NCI-H128 (cell line): ENCODE results near the gene ZNF385B.
"Not testable (repeated sequence)": the region's sequence is repeated elsewhere in the genome, so short reads cannot be mapped to it uniquely, and the experiment has no call there.

ENCODE experiments used
- DNase-seq: peaks from one replicate; lab custom pipeline; 2025; ENCODE audit not compliant: unreplicated experiment; lab: John Stamatoyannopoulos, UW

The ZNF385B gene

GRCh38 chr2:179642462-179642861 lies 218.9 kb downstream of the ZNF385B start:
- no peak for DNase-seq

DNA sequence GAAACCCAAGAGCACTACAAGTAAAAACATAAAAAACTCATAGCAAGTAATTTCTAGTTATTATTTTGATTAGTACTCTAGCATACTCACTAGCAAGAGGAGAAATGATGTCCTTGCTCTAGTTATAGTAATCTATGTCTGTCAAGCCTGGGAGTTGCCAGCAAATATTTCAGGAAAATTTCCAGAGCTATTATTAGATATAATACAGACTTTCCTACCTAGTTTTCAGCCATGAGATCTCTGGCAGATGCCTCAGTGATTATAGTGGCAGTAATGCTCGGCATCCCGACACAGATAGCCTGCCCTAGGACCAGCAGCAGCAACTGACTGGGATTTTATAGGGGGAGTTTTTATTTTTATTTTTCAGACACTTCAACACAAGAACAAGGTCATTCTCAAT lies 224.4 kb downstream of the ZNF385B start:
- no peak for DNase-seq

DNA sequence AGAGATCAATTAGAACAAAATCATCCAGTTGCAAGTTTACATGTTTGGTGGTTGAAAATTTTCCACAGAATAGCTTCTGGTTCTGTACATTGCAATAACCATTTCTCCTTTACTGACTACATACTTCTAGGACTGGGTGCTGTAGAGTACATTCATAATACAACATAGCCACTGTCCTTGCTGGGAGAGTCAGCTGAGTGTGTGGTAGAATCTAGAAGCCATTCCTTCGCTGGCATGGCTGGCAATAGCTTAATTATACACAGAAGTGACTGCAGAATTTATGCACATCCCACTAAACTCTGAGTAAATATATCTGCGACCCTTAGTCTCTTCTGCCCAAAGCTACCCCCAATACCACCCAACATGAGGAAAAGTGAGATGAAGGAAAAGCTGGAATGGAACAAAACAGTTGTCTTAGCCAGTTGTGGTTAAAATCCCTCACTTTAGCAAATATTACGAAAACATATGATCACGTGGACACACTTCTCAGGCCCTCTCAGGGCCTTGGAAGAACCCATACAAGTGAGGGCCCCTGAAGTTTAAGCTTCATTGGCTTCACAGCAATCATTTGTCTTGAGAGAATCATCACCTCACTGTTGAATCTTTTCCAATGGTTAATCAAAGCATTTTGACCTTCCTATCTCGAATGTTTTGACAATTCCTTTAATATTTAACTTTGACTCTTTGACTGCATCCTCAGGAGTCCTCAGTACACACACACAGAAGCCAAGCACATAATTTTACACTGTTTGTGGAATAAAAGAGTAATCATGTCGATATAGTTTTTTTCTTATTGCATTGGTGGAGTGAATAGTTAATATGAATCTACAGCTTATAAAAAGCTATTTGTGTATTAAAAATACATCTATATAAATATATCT lies 225.1 kb downstream of the ZNF385B start:
- no peak for DNase-seq

- DNase-seq: not testable (repeated sequence)
Measured at GRCh38 chr2:179631769-179632385, 229.5 kb downstream of the ZNF385B start.

GRCh38 chr2:179629776-179630175 lies 231.6 kb downstream of the ZNF385B start:
- not testable (repeated sequence) for DNase-seq

GRCh38 chr2:179626261-179626660 lies 235.2 kb downstream of the ZNF385B start:
- no peak for DNase-seq

- DNase-seq: no peak
Measured at GRCh38 chr2:179622635-179623300, 238.6 kb downstream of the ZNF385B start.

DNA sequence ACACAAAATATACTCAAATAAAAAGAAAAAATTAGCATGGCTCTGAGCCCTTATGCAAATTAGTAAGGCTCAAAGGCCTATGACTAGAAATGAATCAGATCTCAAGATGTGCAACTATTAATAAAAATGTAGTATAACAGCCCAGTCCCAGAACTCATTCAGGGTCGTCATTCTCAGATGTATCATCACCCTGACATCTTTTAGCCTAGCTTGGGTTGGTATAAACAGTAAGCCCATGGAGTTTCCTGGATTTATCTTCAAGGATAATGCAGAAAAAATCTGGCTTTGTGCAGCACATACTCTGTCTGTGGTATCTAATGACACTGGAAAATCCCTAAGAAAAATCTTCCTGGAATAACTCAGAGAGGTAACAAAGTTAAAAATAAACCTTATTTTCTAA lies 239.3 kb downstream of the ZNF385B start:
- DNase-seq: no peak

GRCh38 chr2:179619947-179620467 lies 241.4 kb downstream of the ZNF385B start:
- DNase-seq: no peak

DNA sequence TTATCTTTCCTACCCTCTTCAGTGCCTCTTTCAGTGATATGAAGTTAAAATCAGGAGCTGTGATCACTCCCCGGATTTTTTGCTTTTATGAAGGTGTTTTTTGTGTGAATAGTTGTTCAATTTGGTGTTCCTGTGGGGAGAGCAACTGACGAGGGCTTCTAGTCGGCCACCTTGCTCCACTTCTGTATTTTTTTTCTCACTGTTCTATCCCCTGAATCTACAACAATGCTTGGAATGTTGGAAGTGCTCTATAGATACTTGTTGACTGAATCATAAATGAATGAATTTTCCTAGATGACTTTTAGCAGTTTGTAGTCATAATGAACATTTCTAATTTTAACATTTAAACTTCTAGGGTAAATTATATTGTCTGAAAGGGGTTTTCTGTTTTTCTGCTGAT lies 247.3 kb downstream of the ZNF385B start:
- DNase-seq: no peak

DNA sequence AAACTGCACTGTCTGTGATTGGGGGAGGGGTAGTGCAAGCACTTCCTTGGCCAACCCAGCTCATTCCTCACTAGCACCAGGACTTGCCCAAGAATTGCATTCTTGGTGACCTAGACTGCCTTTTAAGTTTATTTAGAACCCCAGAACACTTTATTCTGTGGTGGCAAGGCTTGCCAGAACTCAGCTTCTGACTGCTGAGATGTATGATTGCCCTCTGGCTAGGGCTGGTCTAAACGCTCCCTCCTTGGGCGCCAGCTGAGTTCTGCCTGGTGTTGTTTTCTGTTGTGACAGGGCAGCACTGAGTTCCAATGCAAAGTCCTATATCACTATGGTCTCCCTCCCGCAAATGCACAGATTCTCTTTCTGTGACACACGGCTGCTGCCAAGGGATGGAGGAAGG lies 247.7 kb downstream of the ZNF385B start:
- no peak for DNase-seq

DNA sequence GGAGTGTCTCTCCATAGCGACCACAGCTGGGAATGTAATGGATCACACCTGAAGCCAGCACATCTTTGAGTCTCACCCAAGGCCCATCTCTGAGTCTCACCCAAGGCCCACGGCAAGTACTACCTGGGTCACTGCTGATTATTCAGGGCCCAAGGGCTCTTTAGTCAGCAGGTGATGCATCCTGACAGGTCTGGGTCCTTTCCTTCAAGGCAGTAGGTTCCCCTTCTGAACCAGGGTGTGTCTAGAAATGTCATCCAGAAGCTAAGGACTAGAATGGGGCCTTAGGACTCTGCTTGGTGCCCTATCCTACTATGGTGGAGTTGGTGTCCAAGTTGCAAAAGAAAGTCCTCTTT lies 248.1 kb downstream of the ZNF385B start:
- DNase-seq: no peak

- no peak for DNase-seq
Measured at GRCh38 chr2:179612591-179613298, 248.7 kb downstream of the ZNF385B start.

- no peak for DNase-seq
Measured at GRCh38 chr2:179612108-179612507, 249.3 kb downstream of the ZNF385B start.

DNA sequence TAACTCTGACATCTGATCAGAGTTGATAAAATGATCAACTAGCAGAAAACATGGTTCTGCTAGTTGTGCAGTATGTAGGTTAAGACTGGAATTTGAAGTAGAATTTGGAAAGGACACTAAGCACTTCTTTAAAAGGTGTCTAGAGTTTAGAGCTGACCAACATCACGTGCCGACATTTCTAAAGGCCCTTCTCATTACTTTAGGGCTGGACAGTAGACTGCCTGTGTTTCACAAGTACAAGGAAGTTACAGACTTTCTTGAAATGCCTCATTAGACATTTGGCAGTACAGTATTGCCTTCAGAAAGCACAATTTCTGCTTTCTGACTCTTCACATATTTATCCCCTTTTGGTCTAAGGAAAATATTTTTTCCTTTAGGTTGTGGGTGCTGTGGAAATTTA lies 255.3 kb downstream of the ZNF385B start:
- DNase-seq: no peak

GRCh38 chr2:179605341-179605740 lies 256.1 kb downstream of the ZNF385B start:
- DNase-seq: no peak

DNA sequence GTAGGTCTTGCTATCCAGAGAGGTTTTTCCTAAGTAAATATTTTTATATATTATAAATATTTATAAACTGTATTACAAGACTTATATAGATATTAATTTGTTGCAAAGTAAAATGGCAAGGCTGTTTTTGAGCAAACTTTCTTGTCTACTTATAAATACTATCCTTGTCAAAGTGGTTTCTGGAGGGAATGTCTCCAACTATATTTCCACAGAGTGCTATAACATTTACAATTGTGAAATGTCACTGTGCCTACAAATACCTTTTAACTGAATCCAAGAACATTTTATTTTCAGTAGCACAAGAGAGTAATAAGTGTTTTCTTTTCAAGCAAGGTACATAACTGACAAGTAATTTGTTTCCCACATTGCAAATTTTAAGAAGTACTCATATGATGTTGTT lies 256.8 kb downstream of the ZNF385B start:
- DNase-seq: no peak

GRCh38 chr2:179602452-179602851 lies 259.0 kb downstream of the ZNF385B start:
- DNase-seq: no peak

DNA sequence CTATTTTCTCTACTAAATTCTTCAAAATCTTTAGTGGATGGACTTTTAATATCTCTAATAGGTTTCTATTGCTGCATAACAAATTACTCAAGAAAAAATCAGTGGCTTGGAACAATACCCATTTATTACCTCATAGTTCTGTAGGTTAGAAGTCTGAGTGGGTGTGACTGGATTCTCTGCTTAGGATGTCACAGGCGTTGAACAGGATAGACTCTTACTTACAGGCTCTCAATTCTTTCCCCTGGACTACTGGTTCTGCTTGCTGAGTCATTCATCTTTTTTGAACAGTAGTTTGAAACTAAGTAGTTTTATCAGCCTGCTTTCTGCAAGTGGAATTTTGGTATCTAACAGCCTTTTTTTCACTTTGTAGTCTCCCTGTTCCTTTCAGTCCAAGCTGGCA lies 265.4 kb downstream of the ZNF385B start:
- no peak for DNase-seq

DNA sequence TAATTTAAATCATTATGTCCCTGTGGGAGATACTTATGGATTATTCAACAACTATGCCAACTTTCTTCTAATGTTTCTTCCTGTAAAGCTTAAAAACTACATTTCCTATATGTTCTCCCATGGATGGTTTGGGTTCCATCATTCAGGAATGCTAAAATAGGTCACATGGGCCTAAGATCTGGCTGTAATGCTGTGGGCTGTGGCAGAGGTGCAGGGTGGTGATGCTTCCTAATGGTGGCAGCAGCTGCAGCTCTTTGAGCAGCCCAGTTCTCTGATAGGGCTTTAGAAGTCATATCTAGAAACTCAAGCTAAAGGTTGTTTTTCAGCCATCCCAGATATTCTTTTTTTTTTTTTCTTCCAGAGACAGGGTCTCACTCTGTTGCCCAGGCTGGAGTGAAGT lies 266.1 kb downstream of the ZNF385B start:
- DNase-seq: no peak
